CD8-positive, alpha-beta memory T cell (primary cell): ENCODE results near the gene SLC22A15. TPM values are rescaled to one million over a fixed set of nuclear protein-coding genes. Genes with fewer than 3 reads are reported as not detected.

Experiments used
- CTCF ChIA-PET: fragments of 350-600 bp; sonication (Branson Sonifier 250); formaldehyde crosslinking; loops from one replicate; lab custom pipeline; 2021; ENCODE audit warnings: antibody characterized with exemption; lab: Charles Lee
- POLR2A ChIA-PET: fragments of 350-600 bp; sonication (Branson Sonifier 250); formaldehyde crosslinking; loops from one replicate; lab custom pipeline; 2021; ENCODE audit warnings: antibody characterized with exemption; lab: Charles Lee
- DNase-seq, 5 donors: peaks; one replicate each; pipeline versions ENCODE4 v3.0.0 to v3.0.0-alpha.2; 2020 to 2022; ENCODE audit warnings: mixed read lengths in 1 of 5
- H3K27ac ChIP-seq: one replicate; pipeline ENCODE4 v1.7.0; 2013; ENCODE audit warnings: low read depth, mild to moderate bottlenecking, low read length, moderate library complexity
- H3K27me3 ChIP-seq: 2 replicates; pipeline ENCODE4 v1.7.0; 2013; ENCODE audit warnings: low read length, mild to moderate bottlenecking; ENCODE audit not compliant: insufficient read depth, poor library complexity, severe bottlenecking
- H3K36me3 ChIP-seq: 2 replicates; pipeline ENCODE4 v1.7.0; 2013; ENCODE audit warnings: mild to moderate bottlenecking, low read length, moderate library complexity; ENCODE audit not compliant: insufficient read depth
- H3K4me1 ChIP-seq: 2 replicates; pipeline ENCODE4 v1.7.0; 2013; ENCODE audit warnings: mild to moderate bottlenecking, low read length, moderate library complexity; ENCODE audit not compliant: insufficient read depth
- H3K4me3 ChIP-seq: 2 replicates; pipeline ENCODE4 v1.7.0; 2013; ENCODE audit warnings: mild to moderate bottlenecking, low read length
- H3K9me3 ChIP-seq: 2 replicates; pipeline ENCODE4 v1.7.0; 2013; ENCODE audit warnings: mild to moderate bottlenecking, low read length
- H3K27ac Mint-ChIP-seq, 8 donors: one replicate each; pipeline ENCODE4 v1.8.0; 2020 to 2021; ENCODE audit warnings: mixed read lengths in 8 of 8, mild to moderate bottlenecking in 6 of 8, inconsistent platforms in 3 of 8, moderate library complexity in 3 of 8
- H3K27me3 Mint-ChIP-seq, 2 donors: one replicate each; pipeline ENCODE4 v1.8.0; 2020 to 2021; ENCODE audit warnings: mixed read lengths in 2 of 2, mild to moderate bottlenecking in 1 of 2, moderate library complexity in 1 of 2
- H3K36me3 Mint-ChIP-seq, 3 donors: one replicate each; pipeline ENCODE4 v1.8.0; 2020 to 2021; ENCODE audit warnings: mixed read lengths in 3 of 3, inconsistent platforms in 1 of 3, mild to moderate bottlenecking in 1 of 3
- H3K4me1 Mint-ChIP-seq, 3 donors: one replicate each; pipeline ENCODE4 v1.8.0; 2020 to 2021; ENCODE audit warnings: mixed read lengths in 3 of 3, inconsistent platforms in 1 of 3, mild to moderate bottlenecking in 1 of 3
- H3K4me3 Mint-ChIP-seq, 7 donors: one replicate each; pipeline ENCODE4 v1.8.0; 2020 to 2021; ENCODE audit warnings: mixed read lengths in 7 of 7, mild to moderate bottlenecking in 6 of 7, moderate library complexity in 4 of 7, inconsistent platforms in 2 of 7
- H3K9me3 Mint-ChIP-seq, 5 donors: one replicate each; pipeline ENCODE4 v1.8.0; 2020 to 2022; ENCODE audit warnings: mixed read lengths in 5 of 5, mild to moderate bottlenecking in 3 of 5, moderate library complexity in 2 of 5, inconsistent platforms in 1 of 5
- polyA plus RNA-seq: library from polyadenylated mRNA; unstranded; fragments of 300-500 nt; fragmentation: Illumina TruSeq; gene quantifications from one replicate; pipeline ENCODE4 v1.2.3, GENCODE V29; 2021
- total RNA-seq, 2 experiments: library from RNA; stranded (reverse); gene quantifications; one replicate each; pipeline ENCODE4 v1.2.3, GENCODE V29; 2021

The SLC22A15 gene
- total and polyA plus RNA-seq, 3 experiments from 2014 or later: 0.68 to 1.2 TPM; not detected in 1

- Histone ChIP-seq H3K36me3 (no peaks in the 10 kb centered on the region), H3K4me3 (no peak overlapping the region), H3K27ac (no peak overlapping the region), H3K4me1 (no peaks in the 10 kb centered on the region), H3K9me3 (no peaks in the 10 kb centered on the region), H3K27me3 (no peaks in the 10 kb centered on the region)
- Mint-ChIP-seq H3K4me1 (no peaks in the 10 kb centered on the region), H3K27ac (no peak overlapping the region), H3K27me3 (peaks cover 0 to 13% of the 10 kb centered on the region in 2 donors), H3K4me3 (no peak overlapping the region), H3K36me3 (no peaks in the 10 kb centered on the region), H3K9me3 (no peaks in the 10 kb centered on the region)
- ChIA-PET CTCF (interaction anchor here (0.6 to 2.2 kb wide), 8 partner anchors 10 to 217 kb away, joined by 3 to 9 read pairs (median 4); no protein-coding TSS in a partner anchor), POLR2A (interaction anchor here (0.6 kb wide), 1 partner anchor 24 kb away, joined by 3 read pairs; no protein-coding TSS in a partner anchor)
- peak; percentile 8 to 60 (median 19) for DNase-seq
These were observed 44.5 kb downstream of the SLC22A15 start for GRCh38 chr1:116020668-116021272.

GRCh38 chr1:116024626-116025025 lies 48.3 kb downstream of the SLC22A15 start:
- Mint-ChIP-seq H3K27ac (no peak overlapping the region), H3K9me3 (no peaks in the 10 kb centered on the region), H3K27me3 (peaks cover 1 to 10% of the 10 kb centered on the region in 2 donors), H3K4me1 (no peaks in the 10 kb centered on the region), H3K36me3 (peaks cover 0 to 2% (median 0%) of the 10 kb centered on the region in 3 donors), H3K4me3 (no peak overlapping the region)
- H3K27ac ChIP-seq: no peak overlapping the region
- no peaks in the 10 kb centered on the region for H3K9me3 ChIP-seq
- POLR2A ChIA-PET: no interaction called here
- CTCF ChIA-PET: no interaction called here
- H3K27me3 ChIP-seq: no peaks in the 10 kb centered on the region
- no peaks in the 10 kb centered on the region for H3K36me3 ChIP-seq
- no peak for DNase-seq
- no peak overlapping the region for H3K4me3 ChIP-seq
- H3K4me1 ChIP-seq: no peaks in the 10 kb centered on the region

GRCh38 chr1:116026631-116027030 lies 50.3 kb downstream of the SLC22A15 start:
- Histone ChIP-seq H3K27me3 (no peaks in the 10 kb centered on the region), H3K4me3 (no peak overlapping the region), H3K27ac (no peak overlapping the region), H3K36me3 (no peaks in the 10 kb centered on the region), H3K4me1 (no peaks in the 10 kb centered on the region), H3K9me3 (no peaks in the 10 kb centered on the region)
- Mint-ChIP-seq H3K9me3 (no peaks in the 10 kb centered on the region), H3K27ac (no peak overlapping the region), H3K27me3 (peaks cover 1 to 9% of the 10 kb centered on the region in 2 donors), H3K4me3 (no peak overlapping the region), H3K36me3 (peaks cover 0 to 2% (median 0%) of the 10 kb centered on the region in 3 donors), H3K4me1 (no peaks in the 10 kb centered on the region)
- POLR2A ChIA-PET: no interaction called here
- DNase-seq: no peak
- CTCF ChIA-PET: no interaction called here

GRCh38 chr1:116031302-116031835 lies 55.1 kb downstream of the SLC22A15 start:
- CTCF ChIA-PET: interaction anchor here (1.0 kb wide), 1 partner anchor 11 kb away, joined by 3 read pairs; no protein-coding TSS in a partner anchor
- H3K4me1 ChIP-seq: no peaks in the 10 kb centered on the region
- H3K9me3 Mint-ChIP-seq: no peaks in the 10 kb centered on the region

GRCh38 chr1:116033322-116033721 lies 57.0 kb downstream of the SLC22A15 start:
- no peak overlapping the region for H3K4me3 Mint-ChIP-seq
- no peaks in the 10 kb centered on the region for H3K36me3 ChIP-seq
- no peak overlapping the region for H3K27ac ChIP-seq
- no peaks in the 10 kb centered on the region for H3K4me1 ChIP-seq
- ChIA-PET POLR2A (no interaction called here), CTCF (no interaction called here)
- H3K4me1 Mint-ChIP-seq: no peaks in the 10 kb centered on the region
- H3K9me3 Mint-ChIP-seq: no peaks in the 10 kb centered on the region
- no peaks in the 10 kb centered on the region for H3K9me3 ChIP-seq
- no peaks in the 10 kb centered on the region for H3K27me3 ChIP-seq
- H3K27me3 Mint-ChIP-seq: peaks cover 0 to 1% of the 10 kb centered on the region in 2 donors
- DNase-seq: no peak
- no peak overlapping the region for H3K4me3 ChIP-seq
- H3K27ac Mint-ChIP-seq: no peak overlapping the region
- peaks cover 0 to 4% (median 3%) of the 10 kb centered on the region in 3 donors for H3K36me3 Mint-ChIP-seq

More at GRCh38 chr1:116031302-116031835, 55.1 kb downstream of the SLC22A15 start:
- no peak overlapping the region for H3K4me3 ChIP-seq
- DNase-seq: no peak
- H3K9me3 ChIP-seq: no peaks in the 10 kb centered on the region
- no peaks in the 10 kb centered on the region for H3K27me3 Mint-ChIP-seq
- no peak overlapping the region for H3K4me3 Mint-ChIP-seq
- no peak overlapping the region for H3K27ac Mint-ChIP-seq
- H3K27me3 ChIP-seq: no peaks in the 10 kb centered on the region
- H3K36me3 ChIP-seq: no peaks in the 10 kb centered on the region
- H3K4me1 Mint-ChIP-seq: no peaks in the 10 kb centered on the region
- no peak overlapping the region for H3K27ac ChIP-seq
- H3K36me3 Mint-ChIP-seq: peaks cover 0 to 3% (median 0%) of the 10 kb centered on the region in 3 donors
- POLR2A ChIA-PET: no interaction called here

- no peaks in the 10 kb centered on the region for H3K4me1 ChIP-seq
- Mint-ChIP-seq H3K27ac (no peak overlapping the region), H3K4me1 (no peaks in the 10 kb centered on the region), H3K36me3 (peaks cover 0 to 9% (median 4%) of the 10 kb centered on the region in 3 donors), H3K4me3 (no peak overlapping the region), H3K27me3 (peaks cover 4 to 16% of the 10 kb centered on the region in 2 donors), H3K9me3 (no peaks in the 10 kb centered on the region)
- no peaks in the 10 kb centered on the region for H3K36me3 ChIP-seq
- CTCF ChIA-PET: no interaction called here
- no peak overlapping the region for H3K4me3 ChIP-seq
- no peak for DNase-seq
- no peaks in the 10 kb centered on the region for H3K27me3 ChIP-seq
- H3K9me3 ChIP-seq: no peaks in the 10 kb centered on the region
- H3K27ac ChIP-seq: no peak overlapping the region
- POLR2A ChIA-PET: no interaction called here
These were observed 59.9 kb downstream of the SLC22A15 start for GRCh38 chr1:116036255-116036654.

- POLR2A ChIA-PET: no interaction called here
- Mint-ChIP-seq H3K27ac (no peak overlapping the region), H3K4me3 (no peak overlapping the region)
These were observed 62.4 kb downstream of the SLC22A15 start for GRCh38 chr1:116038679-116039078.

GRCh38 chr1:116044071-116044470 lies 67.8 kb downstream of the SLC22A15 start:
- no peak overlapping the region for H3K27ac ChIP-seq
- no peaks in the 10 kb centered on the region for H3K27me3 ChIP-seq
- H3K4me3 Mint-ChIP-seq: no peak overlapping the region
- H3K27me3 Mint-ChIP-seq: peaks cover 18 to 26% of the 10 kb centered on the region in 2 donors
- no peaks in the 10 kb centered on the region for H3K9me3 ChIP-seq
- DNase-seq: no peak
- H3K36me3 ChIP-seq: no peaks in the 10 kb centered on the region
- ChIA-PET POLR2A (no interaction called here), CTCF (no interaction called here)
- H3K4me3 ChIP-seq: no peak overlapping the region
- H3K27ac Mint-ChIP-seq: no peak overlapping the region
- peaks cover 0 to 16% (median 4%) of the 10 kb centered on the region in 3 donors for H3K36me3 Mint-ChIP-seq
- peaks cover 0 to 7% (median 0%) of the 10 kb centered on the region in 5 donors for H3K9me3 Mint-ChIP-seq
- no peaks in the 10 kb centered on the region for H3K4me1 ChIP-seq
- no peaks in the 10 kb centered on the region for H3K4me1 Mint-ChIP-seq

More at GRCh38 chr1:116038679-116039078, 62.4 kb downstream of the SLC22A15 start:
- no peaks in the 10 kb centered on the region for H3K27me3 ChIP-seq
- H3K4me3 ChIP-seq: no peak overlapping the region
- no peaks in the 10 kb centered on the region for H3K36me3 ChIP-seq
- no peaks in the 10 kb centered on the region for H3K9me3 ChIP-seq
- H3K36me3 Mint-ChIP-seq: peaks cover 0 to 13% (median 9%) of the 10 kb centered on the region in 3 donors
- H3K4me1 ChIP-seq: no peaks in the 10 kb centered on the region
- H3K27me3 Mint-ChIP-seq: peaks cover 6 to 23% of the 10 kb centered on the region in 2 donors
- CTCF ChIA-PET: no interaction called here
- DNase-seq: no peak
- no peak overlapping the region for H3K27ac ChIP-seq
- H3K9me3 Mint-ChIP-seq: no peaks in the 10 kb centered on the region
- no peaks in the 10 kb centered on the region for H3K4me1 Mint-ChIP-seq
